Left cardiac atrium (tissue), 4 donors: Measurements from ENCODE around the gene NFKBIA. TPM values are rescaled to one million over a fixed set of nuclear protein-coding genes. Genes with fewer than 3 reads are reported as not detected.
"Not testable (repeated sequence)": the region's sequence is repeated elsewhere in the genome, so short reads cannot be mapped to it uniquely, and the experiment has no call there.

Experiments used
- ATAC-seq, 2 donors: fragments of 200-7000 bp; cut with Tn5 transposase; one replicate each; pipeline ENCODE4 v1.9.1; 2020; ENCODE audit warnings: mild to moderate bottlenecking in 2 of 2, moderate library complexity in 2 of 2
- DNase-seq: peaks from one replicate; pipeline ENCODE4 v3.0.0-alpha.2; 2020
- intact Hi-C, 2 donors: fragments of 100-400 bp; cut with DNase I; formaldehyde crosslinking; loops; one replicate each; pipeline versions ENCODE4 v1.14.1 to v1.15.1; 2022 to 2023
- total RNA-seq, 2 donors: library from RNA; stranded (reverse); fragmentation: NEBNext Ultra II Directional; extraction: Animal tissue kit (Norgen Biotek cat#: 25700); gene quantifications; one replicate each; pipeline ENCODE4 v1.2.1, GENCODE V29; 2021
- donor health status: DM: no; HTN: yes; CAD: no.
- donor health status: DM: no; HTN: yes; CAD: no; lungs with severe emphysema.
- donor health status: DM: yes; HTN: yes; CAD: no.
- donor health status: Dilated cardiomyopathy.

NFKBIA gene
- total RNA-seq, 2 donors from 2014 or later, result 99.0 to 103 TPM

GRCh38 chr14:35355235-35355634, 49.3 kb downstream of the NFKBIA start:
- ATAC-seq, intact Hi-C loops: not testable (repeated sequence)

GRCh38 chr14:35353409-35354172, 51.0 kb downstream of the NFKBIA start:
- intact Hi-C loops, result no loop called here
- no peak for DNase-seq
- ATAC-seq, result no peak

More at GRCh38 chr14:35355235-35355634, 49.3 kb downstream of the NFKBIA start:
- DNase-seq, result not testable (repeated sequence)

- intact Hi-C loops, result no loop called here
- DNase-seq (no peak), ATAC-seq (peak; percentile 63 to 66)
Observed at GRCh38 chr14:35352274-35353233, 52.0 kb downstream of the NFKBIA start.

- DNase-seq (no peak), ATAC-seq (no peak)
- intact Hi-C loops, result no loop called here
Observed at GRCh38 chr14:35351897-35352273, 52.7 kb downstream of the NFKBIA start.

Other genes with a start within 250 kb of the NFKBIA start
- gene PSMA6, start 112.4 kb downstream of the NFKBIA start, total RNA-seq, result 100 to 1,000 TPM; 131 to 165 TPM
- gene INSM2, start 129.4 kb upstream of the NFKBIA start, total RNA-seq, result not detected